Measurements from ENCODE around the gene DRC7.
A peak's percentile ranks its signal among the peaks of the same experiment; 100 is the strongest.

DRC7 gene

GRCh38 chr16:57753448-57754353, 59.1 kb downstream of the DRC7 start:
- no peak overlapping the region for H3K4me3 ChIP-seq (ENCODE audit: low read length)
- no peak for DNase-seq (ENCODE audit: low read depth)
- TF ChIP-seq, protein P1, sequence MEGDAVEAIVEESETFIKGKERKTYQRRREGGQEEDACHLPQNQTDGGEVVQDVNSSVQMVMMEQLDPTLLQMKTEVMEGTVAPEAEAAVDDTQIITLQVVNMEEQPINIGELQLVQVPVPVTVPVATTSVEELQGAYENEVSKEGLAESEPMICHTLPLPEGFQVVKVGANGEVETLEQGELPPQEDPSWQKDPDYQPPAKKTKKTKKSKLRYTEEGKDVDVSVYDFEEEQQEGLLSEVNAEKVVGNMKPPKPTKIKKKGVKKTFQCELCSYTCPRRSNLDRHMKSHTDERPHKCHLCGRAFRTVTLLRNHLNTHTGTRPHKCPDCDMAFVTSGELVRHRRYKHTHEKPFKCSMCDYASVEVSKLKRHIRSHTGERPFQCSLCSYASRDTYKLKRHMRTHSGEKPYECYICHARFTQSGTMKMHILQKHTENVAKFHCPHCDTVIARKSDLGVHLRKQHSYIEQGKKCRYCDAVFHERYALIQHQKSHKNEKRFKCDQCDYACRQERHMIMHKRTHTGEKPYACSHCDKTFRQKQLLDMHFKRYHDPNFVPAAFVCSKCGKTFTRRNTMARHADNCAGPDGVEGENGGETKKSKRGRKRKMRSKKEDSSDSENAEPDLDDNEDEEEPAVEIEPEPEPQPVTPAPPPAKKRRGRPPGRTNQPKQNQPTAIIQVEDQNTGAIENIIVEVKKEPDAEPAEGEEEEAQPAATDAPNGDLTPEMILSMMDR (conservative IDR thresholded peaks at IDR 0.05; ENCODE audit: low read length) = no peak

DNA sequence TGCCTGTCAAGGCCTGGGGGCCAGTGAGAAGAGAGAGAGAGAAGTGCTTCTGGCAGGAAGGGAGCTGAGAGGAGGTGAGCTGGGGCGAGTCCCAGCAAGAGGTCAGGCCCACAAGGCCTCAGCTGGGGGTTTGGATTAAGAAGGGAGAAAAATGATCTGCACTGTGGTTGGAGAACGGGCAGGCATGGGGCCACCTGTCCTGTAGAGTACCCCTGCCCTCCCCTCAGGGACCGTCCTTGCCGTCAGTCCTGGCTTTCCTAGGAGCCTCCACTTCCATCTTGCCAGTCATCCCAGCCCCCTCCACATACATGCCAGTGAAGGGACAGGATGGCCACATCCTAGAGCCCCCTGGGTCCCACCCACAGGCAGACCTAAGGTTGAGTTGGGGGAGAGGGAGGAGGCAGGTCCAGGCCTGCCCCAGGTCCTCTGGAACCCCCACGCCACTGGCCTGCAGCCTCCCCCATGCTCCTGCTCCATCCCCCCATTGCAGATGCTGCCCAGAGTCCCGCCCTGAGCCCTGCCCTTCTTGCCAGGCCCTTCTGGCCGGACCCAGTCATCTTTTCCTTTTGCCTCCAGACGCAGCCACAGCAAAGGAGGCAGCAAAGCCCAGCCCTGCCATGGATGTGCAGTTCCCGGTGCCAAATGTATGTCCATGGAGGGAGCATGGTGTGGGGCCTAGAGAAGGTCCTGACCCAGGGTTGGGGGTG, 59.9 kb downstream of the DRC7 start:
- no peak overlapping the region for H3K4me3 ChIP-seq (ENCODE audit: low read length)
- no peak for DNase-seq (ENCODE audit: low read depth)
- TF ChIP-seq, protein P1 (conservative IDR thresholded peaks at IDR 0.05; ENCODE audit: low read length) = no peak

DNA sequence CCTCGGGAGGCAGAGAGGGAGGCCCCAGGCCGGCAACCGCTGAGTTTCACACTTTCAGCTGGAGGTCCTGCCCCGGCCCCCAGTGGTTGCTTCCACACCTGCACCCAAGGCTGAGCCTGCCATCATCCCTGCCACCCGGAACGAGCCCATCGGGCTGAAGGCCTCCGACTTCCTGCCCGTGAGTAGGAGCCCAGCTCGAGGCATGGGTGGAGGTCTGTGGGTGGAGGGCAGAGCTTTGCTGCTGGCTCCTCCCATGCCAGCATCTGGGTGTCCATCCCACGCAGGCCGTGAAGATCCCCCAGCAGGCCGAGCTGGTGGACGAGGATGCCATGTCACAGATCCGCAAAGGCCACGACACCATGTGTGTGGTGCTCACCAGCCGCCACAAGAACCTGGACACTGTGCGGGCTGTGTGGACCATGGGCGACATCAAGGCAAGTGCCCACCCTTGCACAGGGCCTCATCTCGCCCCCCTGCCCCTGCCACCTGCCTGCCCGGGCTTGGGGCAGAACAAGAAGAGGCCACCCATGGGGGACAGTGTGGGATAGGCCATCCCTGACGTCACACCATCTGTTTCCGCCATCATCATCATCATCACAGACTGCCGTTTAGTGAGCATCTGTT, 60.6 kb downstream of the DRC7 start:
- TF ChIP-seq, protein P1 (conservative IDR thresholded peaks at IDR 0.05; ENCODE audit: low read length) = no peak
- no peak overlapping the region for H3K4me3 ChIP-seq (ENCODE audit: low read length)

GRCh38 chr16:57755726-57756423, 61.3 kb downstream of the DRC7 start:
- no peak overlapping the region for H3K4me3 ChIP-seq (ENCODE audit: low read length)
- TF ChIP-seq, protein P1 (conservative IDR thresholded peaks at IDR 0.05; ENCODE audit: low read length) = no peak
- no peak for DNase-seq (ENCODE audit: low read depth)

More for the DNA sequence above, 60.6 kb downstream of the DRC7 start:
- DNase-seq (ENCODE audit: low read depth) = no peak

- no peak overlapping the region for H3K4me3 ChIP-seq (ENCODE audit: low read length)
- DNase-seq (ENCODE audit: low read depth) = no peak
- TF ChIP-seq, protein P1 (conservative IDR thresholded peaks at IDR 0.05; ENCODE audit: low read length) = no peak
Observed at GRCh38 chr16:57756424-57757325, 62.1 kb downstream of the DRC7 start.

- no peak overlapping the region for H3K4me3 ChIP-seq (ENCODE audit: low read length)
- peak; percentile 70 for DNase-seq (ENCODE audit: low read depth)
- TF ChIP-seq, protein P1 (conservative IDR thresholded peaks at IDR 0.05; ENCODE audit: low read length) = peak; percentile 83
Observed at GRCh38 chr16:57757326-57757786, 62.8 kb downstream of the DRC7 start.
